ENCODE data around the gene BCAS3. TPM values are rescaled to one million over a fixed set of nuclear protein-coding genes. Genes with fewer than 3 reads are reported as not detected.

BCAS3 gene
- total RNA-seq, 1 experiment from 2014 or later: 14.4 TPM

GRCh38 chr17:60740584-60740983 is 62.9 kb downstream of the BCAS3 start:
- Histone ChIP-seq H3K36me3 (ENCODE audit: insufficient read depth, low read length, poor library complexity, severe bottlenecking) (no peaks in the 10 kb centered on the region), H3K27me3 (replicated peaks; ENCODE audit: insufficient read depth, low read depth, low read length, poor library complexity) (no peaks in the 10 kb centered on the region), H3K9me3 (ENCODE audit: low read depth, low read length, poor library complexity, severe bottlenecking) (no peaks in the 10 kb centered on the region), H3K4me3 (ENCODE audit: low read depth, low read length, poor library complexity, severe bottlenecking) (no peak overlapping the region), H3K27ac (ENCODE audit: low read depth, low read length, poor library complexity, severe bottlenecking) (no peak overlapping the region), H3K4me1 (ENCODE audit: insufficient read depth, low read length, poor library complexity, severe bottlenecking) (peaks cover 17% of the 10 kb centered on the region)
- intact Hi-C loops (cut with micrococcal nuclease; ENCODE audit: unreplicated experiment): no loop called here
- ChIA-PET POLR2A (ENCODE audit: low non-redundant PET) (no interaction called here), CTCF (no interaction called here)
- no peak for TF ChIP-seq EZH2 (IDR thresholded peaks at IDR 0.05; ENCODE audit: borderline replicate concordance, low read depth, low read length, poor library complexity, severe bottlenecking)
- TF ChIP-seq CTCF (conservative IDR thresholded peaks at IDR 0.05; ENCODE audit: low read depth, low read length): no peak
- no TSS peak for BruUV-seq (replicated peaks)
- DNase-seq (ENCODE audit: low spot score): no peak

- no peaks in the 10 kb centered on the region for H3K9me3 ChIP-seq (ENCODE audit: low read depth, low read length, poor library complexity, severe bottlenecking)
- ChIA-PET CTCF (no interaction called here), POLR2A (ENCODE audit: low non-redundant PET) (no interaction called here)
- H3K4me1 ChIP-seq (ENCODE audit: insufficient read depth, low read length, poor library complexity, severe bottlenecking): peaks cover 17% of the 10 kb centered on the region
- no TSS peak for BruUV-seq (replicated peaks)
- intact Hi-C loops (cut with micrococcal nuclease; ENCODE audit: unreplicated experiment): no loop called here
- H3K4me3 ChIP-seq (ENCODE audit: low read depth, low read length, poor library complexity, severe bottlenecking): no peak overlapping the region
- TF ChIP-seq CTCF (conservative IDR thresholded peaks at IDR 0.05; ENCODE audit: low read depth, low read length) (no peak), EZH2 (IDR thresholded peaks at IDR 0.05; ENCODE audit: borderline replicate concordance, low read depth, low read length, poor library complexity, severe bottlenecking) (no peak)
- H3K27ac ChIP-seq (ENCODE audit: low read depth, low read length, poor library complexity, severe bottlenecking): no peak overlapping the region
- H3K36me3 ChIP-seq (ENCODE audit: insufficient read depth, low read length, poor library complexity, severe bottlenecking): no peaks in the 10 kb centered on the region
- no peak for DNase-seq (ENCODE audit: low spot score)
- H3K27me3 ChIP-seq (replicated peaks; ENCODE audit: insufficient read depth, low read depth, low read length, poor library complexity): no peaks in the 10 kb centered on the region
Observed at GRCh38 chr17:60741031-60741430, 63.4 kb downstream of the BCAS3 start.

DNA sequence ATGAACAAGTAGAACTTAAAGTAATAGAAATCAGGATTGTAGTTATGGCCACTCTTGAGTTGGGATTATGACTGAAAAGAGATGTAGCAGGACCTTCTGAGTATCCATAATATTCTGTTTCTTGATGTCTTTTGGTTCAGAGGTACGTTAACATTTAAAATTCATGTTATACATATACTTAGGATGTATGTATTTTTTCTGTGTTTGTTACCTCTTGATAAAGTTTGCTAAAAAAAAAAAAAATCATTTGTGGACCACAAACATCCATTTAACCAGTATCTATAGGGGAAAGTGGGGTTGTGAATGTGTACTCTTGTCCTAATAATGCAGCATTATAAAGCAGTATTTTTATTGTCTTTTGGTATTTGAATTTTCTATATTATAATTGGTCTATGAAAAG is 65.6 kb downstream of the BCAS3 start:
- CTCF ChIA-PET: no interaction called here
- Histone ChIP-seq H3K9me3 (ENCODE audit: low read depth, low read length, poor library complexity, severe bottlenecking) (no peaks in the 10 kb centered on the region), H3K36me3 (ENCODE audit: insufficient read depth, low read length, poor library complexity, severe bottlenecking) (no peaks in the 10 kb centered on the region), H3K4me3 (ENCODE audit: low read depth, low read length, poor library complexity, severe bottlenecking) (no peak overlapping the region), H3K27ac (ENCODE audit: low read depth, low read length, poor library complexity, severe bottlenecking) (peak overlapping the region; percentile 58), H3K4me1 (ENCODE audit: insufficient read depth, low read length, poor library complexity, severe bottlenecking) (peaks cover 17% of the 10 kb centered on the region), H3K27me3 (replicated peaks; ENCODE audit: insufficient read depth, low read depth, low read length, poor library complexity) (no peaks in the 10 kb centered on the region)
- no TSS peak for BruUV-seq (replicated peaks)
- no peak for TF ChIP-seq CTCF (conservative IDR thresholded peaks at IDR 0.05; ENCODE audit: low read depth, low read length)
- no peak for TF ChIP-seq EZH2 (IDR thresholded peaks at IDR 0.05; ENCODE audit: borderline replicate concordance, low read depth, low read length, poor library complexity, severe bottlenecking)
- intact Hi-C loops (cut with micrococcal nuclease; ENCODE audit: unreplicated experiment): no loop called here
- POLR2A ChIA-PET (ENCODE audit: low non-redundant PET): no interaction called here
- DNase-seq (ENCODE audit: low spot score): no peak

Measured in A673 (cell line).